Esophagus muscularis mucosa (tissue), 4 donors: ENCODE results near the gene GPT2. TPM values are rescaled to one million over a fixed set of nuclear protein-coding genes. Genes with fewer than 3 reads are reported as not detected.

Source experiments
- DNase-seq: peaks from one replicate; pipeline ENCODE4 v3.0.0-alpha.2; 2017; ENCODE audit errors: extremely low spot score
- H3K27ac ChIP-seq, 4 donors: fragments of 200-600 bp; sonication (generic); replicated peaks in 1 of 4; 1 replicate in 3 of 4; 2 replicates in 1 of 4; pipeline ENCODE4 v1.5.1; 2016 to 2019; ENCODE audit warnings: mild to moderate bottlenecking in 1 of 4
- H3K27me3 ChIP-seq, 4 donors: fragments of 200-600 bp; sonication (generic); one replicate each; pipeline versions ENCODE4 v1.5.1 to v1.6.0; 2016 to 2019
- H3K36me3 ChIP-seq, 4 donors: fragments of 200-600 bp; sonication (generic); one replicate each; pipeline ENCODE4 v1.5.1; 2016 to 2019
- H3K4me1 ChIP-seq, 4 donors: fragments of 200-600 bp; sonication (generic); one replicate each; pipeline ENCODE4 v1.5.1; 2016 to 2019
- H3K4me3 ChIP-seq, 4 donors: fragments of 200-600 bp; sonication (generic); 1 replicate in 2 of 4; 2 replicates in 2 of 4; pipeline ENCODE4 v1.5.1; 2016 to 2019; ENCODE audit warnings: mild to moderate bottlenecking in 4 of 4, moderate library complexity in 1 of 4
- H3K9me3 ChIP-seq, 4 donors: fragments of 200-600 bp; sonication (generic); 1 replicate in 3 of 4; 2 replicates in 1 of 4; pipeline ENCODE4 v1.5.1; 2016 to 2019
- CTCF ChIP-seq, 3 experiments: fragments of 200-600 bp in 2 of 3; fragments of 450-650 bp in 1 of 3; sonication (generic) in 2 of 3; IDR thresholded peaks; one replicate each; pipeline ENCODE4 v1.5.1; 2017 to 2019; ENCODE audit warnings: antibody characterized with exemption in 3 of 3, mild to moderate bottlenecking in 2 of 3, moderate library complexity in 1 of 3
- EP300 ChIP-seq: sonication (generic); formaldehyde crosslinking; IDR thresholded peaks from one replicate; pipeline ENCODE4 v1.6.1; 2017; ENCODE audit warnings: antibody characterized with exemption
- POLR2A ChIP-seq: fragments of 450-650 bp; IDR thresholded peaks from one replicate; pipeline ENCODE4 v1.6.1; 2017; ENCODE audit warnings: antibody characterized with exemption, moderate library complexity, mild to moderate bottlenecking, low read depth
- POLR2AphosphoS5 ChIP-seq, 2 donors: sonication (generic); formaldehyde crosslinking; IDR thresholded peaks; one replicate each; pipeline ENCODE4 v1.6.1; 2017; ENCODE audit warnings: antibody characterized with exemption in 2 of 2
- WGBS: methylation state at CpG from one replicate; pipeline ENCODE4 v1.1.5; 2018; 5-methylcytosine and 5-hydroxymethylcytosine counted together
- intact Hi-C: fragments of 100-400 bp; cut with DNase I; formaldehyde crosslinking; loops from one replicate; pipeline ENCODE4 v1.15.1; 2023
- total RNA-seq, 4 donors: library from RNA; depleted of rRNA; stranded (reverse); fragments of >200 nt; gene quantifications; one replicate each; pipeline versions ENCODE4 v1.1.0 to v1.2.1, GENCODE V29; 2016

GPT2 gene
- total RNA-seq, 4 donors from 2014 or later, result 2.5 to 5.7 (median 3.6) TPM

DNA sequence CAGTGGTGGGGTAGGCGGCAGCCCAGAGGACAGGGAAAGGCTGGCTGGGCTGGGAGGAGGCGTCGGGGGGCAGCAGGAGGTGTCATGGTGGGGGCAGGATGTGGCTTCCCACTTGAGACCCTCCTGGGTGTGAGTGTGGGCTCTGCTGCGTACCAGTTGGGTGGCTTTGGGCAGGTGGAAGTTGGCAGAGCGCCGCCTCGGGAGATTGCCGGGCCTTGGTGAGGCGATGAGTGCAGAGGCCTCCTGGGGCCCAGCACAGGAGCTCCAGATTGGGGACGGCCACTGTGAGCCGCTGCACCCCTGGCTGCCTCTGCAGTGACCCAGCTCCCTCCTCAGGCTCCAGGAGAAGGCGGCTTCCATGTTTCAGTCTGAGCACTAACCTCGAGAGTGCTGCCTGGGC, 13.8 kb downstream of the GPT2 start:
- 94% methylated on average over 4 of the region's 13 CpGs for WGBS
- no peaks in the 10 kb centered on the region for H3K9me3 ChIP-seq
- intact Hi-C loops, result no loop called here
- H3K4me3 ChIP-seq, result no peak overlapping the region
- TF ChIP-seq POLR2A, result no peak
- no peak for TF ChIP-seq EP300
- TF ChIP-seq POLR2AphosphoS5 (IDR thresholded peaks at IDR 0.05), result no peak
- TF ChIP-seq CTCF (IDR thresholded peaks at IDR 0.05), result no peak
- no peak overlapping the region for H3K27ac ChIP-seq
- H3K27me3 ChIP-seq, result no peaks in the 10 kb centered on the region
- H3K4me1 ChIP-seq, result peaks cover 10 to 20% (median 14%) of the 10 kb centered on the region in 4 donors
- peaks cover 0 to 34% (median 7%) of the 10 kb centered on the region in 4 donors for H3K36me3 ChIP-seq
- no peak for DNase-seq

DNA sequence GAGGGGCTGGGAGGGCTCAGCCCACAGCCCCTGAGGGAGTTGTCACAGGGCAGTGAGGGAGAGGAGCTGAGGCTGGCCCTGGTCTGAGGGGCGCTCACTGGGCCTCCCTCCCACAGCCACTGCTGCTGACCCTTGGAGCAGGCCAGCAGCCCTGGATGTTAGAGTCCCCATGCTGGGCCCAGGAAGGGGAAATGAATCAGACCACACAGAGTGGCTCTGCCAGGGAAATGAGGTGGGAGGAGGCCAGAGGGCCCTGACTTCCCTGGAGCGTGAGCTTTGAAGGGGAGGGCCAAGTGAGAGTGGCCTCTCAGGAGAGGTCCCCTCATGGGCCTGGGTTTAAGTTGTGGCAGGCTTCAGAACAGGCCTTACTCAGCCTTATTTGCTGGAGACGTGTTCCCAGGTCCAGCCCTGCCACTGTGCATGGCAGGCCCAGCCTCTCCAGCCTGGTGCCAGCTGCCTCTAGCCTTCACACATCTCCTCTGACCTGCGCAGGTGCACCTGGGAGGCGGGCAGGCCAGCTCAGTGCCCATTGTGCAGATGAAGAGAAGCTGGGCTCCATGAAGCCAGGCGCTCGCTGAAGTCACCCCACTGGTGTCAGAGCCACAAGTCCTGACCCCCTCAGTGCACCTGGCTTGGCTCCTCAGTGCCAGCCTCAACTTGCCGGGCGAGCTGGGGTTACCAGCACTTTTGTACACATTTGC, 15.4 kb downstream of the GPT2 start:
- no peak overlapping the region for H3K4me3 ChIP-seq
- no peak for TF ChIP-seq POLR2A
- WGBS, result 89% methylated on average over 2 of the region's 9 CpGs
- H3K27me3 ChIP-seq, result no peaks in the 10 kb centered on the region
- DNase-seq, result no peak
- no peak overlapping the region for H3K27ac ChIP-seq
- no peaks in the 10 kb centered on the region for H3K9me3 ChIP-seq
- intact Hi-C loops, result no loop called here
- H3K36me3 ChIP-seq, result peaks cover 0 to 34% (median 7%) of the 10 kb centered on the region in 4 donors
- H3K4me1 ChIP-seq, result peaks cover 0 to 10% (median 5%) of the 10 kb centered on the region in 4 donors

GRCh38 chr16:46900455-46901235, 16.5 kb downstream of the GPT2 start:
- no peaks in the 10 kb centered on the region for H3K9me3 ChIP-seq
- DNase-seq, result no peak
- no peaks in the 10 kb centered on the region for H3K27me3 ChIP-seq
- no peak overlapping the region for H3K27ac ChIP-seq
- TF ChIP-seq EP300 (no peak), CTCF (IDR thresholded peaks at IDR 0.05) (no peak), POLR2AphosphoS5 (IDR thresholded peaks at IDR 0.05) (no peak), POLR2A (no peak)
- H3K36me3 ChIP-seq, result peaks cover 0 to 34% (median 7%) of the 10 kb centered on the region in 4 donors
- WGBS, result 88% methylated on average over 12 of the region's 19 CpGs
- intact Hi-C loops, result no loop called here
- H3K4me1 ChIP-seq, result peaks cover 0 to 10% (median 2%) of the 10 kb centered on the region in 4 donors
- no peak overlapping the region for H3K4me3 ChIP-seq

DNA sequence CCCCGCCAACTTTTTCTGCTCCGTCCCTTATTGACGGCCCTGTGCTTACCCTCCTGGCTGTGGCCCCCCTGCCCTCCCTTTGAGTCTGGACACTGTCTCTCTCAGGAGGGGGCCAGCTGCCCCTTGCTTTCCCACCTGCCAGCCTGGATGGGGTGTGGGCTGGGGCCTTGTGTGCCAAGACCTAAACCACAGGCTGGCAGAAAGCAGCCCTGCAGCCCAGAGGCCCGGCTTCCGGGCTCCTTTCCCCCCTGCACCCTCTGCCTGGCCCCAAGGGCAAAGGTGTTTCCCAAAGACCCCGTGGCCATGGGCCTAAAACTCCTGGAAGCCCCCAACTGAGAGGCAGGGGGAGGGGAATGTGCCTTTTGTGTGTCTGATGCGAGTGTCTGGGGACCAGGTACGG, 17.5 kb downstream of the GPT2 start:
- no peak for TF ChIP-seq EP300
- TF ChIP-seq POLR2AphosphoS5 (IDR thresholded peaks at IDR 0.05), result no peak
- no peak for TF ChIP-seq POLR2A
- TF ChIP-seq CTCF (IDR thresholded peaks at IDR 0.05), result no peak
- Histone ChIP-seq H3K4me3 (no peak overlapping the region), H3K4me1 (peaks cover 0 to 4% (median under 1%) of the 10 kb centered on the region in 4 donors), H3K27ac (no peak overlapping the region), H3K36me3 (peaks cover 0 to 37% (median 7%) of the 10 kb centered on the region in 4 donors), H3K27me3 (no peaks in the 10 kb centered on the region), H3K9me3 (no peaks in the 10 kb centered on the region)
- intact Hi-C loops, result no loop called here
- DNase-seq, result no peak
- 76% methylated on average over 5 of the region's 8 CpGs for WGBS

- intact Hi-C loops, result no loop called here
- Histone ChIP-seq H3K4me3 (no peak overlapping the region), H3K4me1 (no peaks in the 10 kb centered on the region), H3K27me3 (no peaks in the 10 kb centered on the region), H3K36me3 (peaks cover 0 to 35% (median 7%) of the 10 kb centered on the region in 4 donors), H3K27ac (no peak overlapping the region), H3K9me3 (no peaks in the 10 kb centered on the region)
- 99% methylated on average over 5 of the region's 5 CpGs for WGBS
- TF ChIP-seq CTCF (IDR thresholded peaks at IDR 0.05) (no peak), POLR2A (no peak), EP300 (no peak), POLR2AphosphoS5 (IDR thresholded peaks at IDR 0.05) (no peak)
- no peak for DNase-seq
These were observed 19.2 kb downstream of the GPT2 start for GRCh38 chr16:46903255-46903905.
